Psoas muscle (tissue), 8 donors: ENCODE measurements around the gene TRIM27. TPM values are rescaled to one million over a fixed set of nuclear protein-coding genes. Genes with fewer than 3 reads are reported as not detected.
A peak's percentile ranks its signal among the peaks of the same experiment; 100 is the strongest.
"Not testable (repeated sequence)": the region's sequence is repeated elsewhere in the genome, so short reads cannot be mapped to it uniquely, and the experiment has no call there.

Experiments used
- ATAC-seq, 4 donors: fragments of 200-7000 bp; cut with Tn5 transposase; one replicate each; pipeline ENCODE4 v1.9.1; 2020; ENCODE audit warnings: moderate library complexity in 3 of 4, mild to moderate bottlenecking in 2 of 4
- DNase-seq, 2 donors: peaks; one replicate each; pipeline ENCODE4 v3.0.0-alpha.2; 2020
- H3K27ac ChIP-seq: fragments of 200-600 bp; one replicate; pipeline ENCODE4 v1.8.0; 2022
- H3K27me3 ChIP-seq, 3 donors: fragments of 200-600 bp in 1 of 3; one replicate each; pipeline versions ENCODE4 v1.6.1 to v1.8.0; 2013 to 2022; ENCODE audit warnings: low read length in 2 of 3, mild to moderate bottlenecking in 2 of 3, moderate library complexity in 1 of 3; ENCODE audit not compliant: insufficient read depth in 3 of 3
- H3K36me3 ChIP-seq, 2 donors: fragments of 200-600 bp in 1 of 2; one replicate each; pipeline versions ENCODE4 v1.6.1 to v1.8.0; 2013 to 2022; ENCODE audit warnings: low read depth in 1 of 2, mild to moderate bottlenecking in 1 of 2, moderate library complexity in 1 of 2; ENCODE audit not compliant: insufficient read depth in 1 of 2
- H3K4me1 ChIP-seq: fragments of 200-600 bp; one replicate; pipeline ENCODE4 v1.8.0; 2022
- H3K4me3 ChIP-seq: fragments of 200-600 bp; one replicate; pipeline ENCODE4 v1.8.0; 2022; ENCODE audit warnings: mild to moderate bottlenecking
- H3K9me3 ChIP-seq: fragments of 200-600 bp; one replicate; pipeline ENCODE4 v1.8.0; 2022
- CTCF ChIP-seq: fragments of 200-600 bp; IDR thresholded peaks from one replicate; pipeline ENCODE4 v1.8.0; 2022; ENCODE audit warnings: antibody characterized with exemption
- WGBS, 3 donors: extraction: QIAGEN DNeasy Blood & Tissue Kit; methylation state at CpG; one replicate each; pipeline versions ENCODE4 v1.1.6 to v1.1.7; 2013; 5-methylcytosine and 5-hydroxymethylcytosine counted together
- intact Hi-C, 2 donors: fragments of 100-400 bp; cut with DNase I; formaldehyde crosslinking; loops; one replicate each; pipeline versions ENCODE4 v1.11.0 to v1.14.2; 2022
- polyA plus RNA-seq, 3 donors: library from polyadenylated mRNA; stranded (reverse); fragments of 200-250 nt; gene quantifications; one replicate each; pipeline ENCODE4 v1.2.3, GENCODE V29; 2013
- total RNA-seq, 4 donors: library from RNA; stranded (reverse); fragmentation: NEBNext Ultra II Directional in 2 of 4; extraction: Animal tissue kit (Norgen Biotek cat#: 25700) in 2 of 4; gene quantifications; one replicate each; pipeline versions ENCODE4 v1.2.1 to v1.2.4, GENCODE V29; 2021 to 2023
- donor health status: healthy with polysubstance abuse.
- donor health status: DM: no; HTN: no; CAD: no; lungs with moderate emphysema.
- donor health status: Bipolar disorder and iron deficiency.
- donor health status: healthy.
- donor health status: DM: yes; HTN: yes; CAD: no.
- donor health status: DM: no; HTN: no; CAD: no.
- donor health status: DM: no; HTN: no; CAD: no.
- donor health status: DM: yes; HTN: yes; CAD: no.

TRIM27 gene
- total and polyA plus RNA-seq, 7 donors, result 15.0 to 42.8 (median 23.7) TPM

GRCh38 chr6:28953039-28953584 lies 29.3 kb upstream of the TRIM27 start:
- TF ChIP-seq CTCF, result no peak
- Histone ChIP-seq H3K36me3 (no peaks in the 10 kb centered on the region), H3K4me3 (peak overlapping the region; percentile 51), H3K27ac (no peak overlapping the region), H3K9me3 (no peaks in the 10 kb centered on the region), H3K4me1 (no peaks in the 10 kb centered on the region), H3K27me3 (peaks cover 0 to 32% (median 5%) of the 10 kb centered on the region in 3 donors)
- intact Hi-C loops, result no loop called here
- WGBS, 3 donors, result 15 to 18% (median 16%) methylated on average over 13 of the region's 13 CpGs
- DNase-seq, result no peak
- ATAC-seq, result peak in 3 of 4 donors; percentile 62 to 71 (median 62)

- 95 to 97% (median 95%) methylated on average over 33 to 41 of the region's 41 CpGs for WGBS, 3 donors
- not testable (repeated sequence) for H3K4me3 ChIP-seq, ATAC-seq, H3K9me3 ChIP-seq, H3K4me1 ChIP-seq, DNase-seq, H3K27ac ChIP-seq, H3K36me3 ChIP-seq
- peaks cover 0 to 11% (median 3%) of the 10 kb centered on the region in 3 donors for H3K27me3 ChIP-seq
- intact Hi-C loops, result loop anchor here in 1 of 2 donors (10.0 kb wide), 1 partner anchor 115 kb away; no protein-coding TSS in a partner anchor
These were observed 25.9 kb upstream of the TRIM27 start for GRCh38 chr6:28949656-28950195.

GRCh38 chr6:28948782-28949486 lies 25.1 kb upstream of the TRIM27 start:
- no peak overlapping the region for H3K4me3 ChIP-seq
- no peak for TF ChIP-seq CTCF
- no peaks in the 10 kb centered on the region for H3K4me1 ChIP-seq
- DNase-seq (no peak), ATAC-seq (no peak)
- no peaks in the 10 kb centered on the region for H3K9me3 ChIP-seq
- H3K27me3 ChIP-seq, result peaks cover 0 to 5% (median 3%) of the 10 kb centered on the region in 3 donors
- no peak overlapping the region for H3K27ac ChIP-seq
- WGBS, 3 donors, result 74 to 76% (median 75%) methylated on average over 23 of the region's 23 CpGs
- no peaks in the 10 kb centered on the region for H3K36me3 ChIP-seq
- intact Hi-C loops, result loop anchor here in 1 of 2 donors (10.0 kb wide), 1 partner anchor 114 kb away; no protein-coding TSS in a partner anchor

GRCh38 chr6:28947831-28948270 lies 24.1 kb upstream of the TRIM27 start:
- 83 to 94% (median 90%) methylated on average over 1 of the region's 1 CpG for WGBS, 3 donors
- no peak for ATAC-seq

More at GRCh38 chr6:28947831-28948270, 24.1 kb upstream of the TRIM27 start:
- Histone ChIP-seq H3K27ac (no peak overlapping the region), H3K36me3 (no peaks in the 10 kb centered on the region), H3K27me3 (peaks cover 0 to 10% (median 0%) of the 10 kb centered on the region in 3 donors), H3K4me1 (peaks cover 8% of the 10 kb centered on the region), H3K4me3 (no peak overlapping the region), H3K9me3 (no peaks in the 10 kb centered on the region)
- no peak for DNase-seq
- TF ChIP-seq CTCF, result no peak
- intact Hi-C loops, result loop anchor here in 1 of 2 donors (10.0 kb wide), 1 partner anchor 113 kb away; no protein-coding TSS in a partner anchor
